KMS-11 (cell line): Measurements from ENCODE around the gene PGM3.

Source experiments
- H2AFZ ChIP-seq: fragments of 200-600 bp; sonication (generic); 2 replicates; pipeline ENCODE4 v1.6.1; 2016; ENCODE audit warnings: antibody characterized with exemption, mixed run types, low read depth
- H3K27ac ChIP-seq: fragments of 200-600 bp; sonication (generic); 2 replicates; pipeline ENCODE4 v1.6.1; 2016; ENCODE audit warnings: mild to moderate bottlenecking, mixed run types
- H3K27me3 ChIP-seq: fragments of 200-600 bp; sonication (generic); 2 replicates; pipeline ENCODE4 v1.6.1; 2017; ENCODE audit warnings: mild to moderate bottlenecking, low read depth, mixed run types, moderate library complexity; ENCODE audit not compliant: insufficient read depth
- H3K36me3 ChIP-seq: fragments of 200-600 bp; sonication (generic); 2 replicates; pipeline ENCODE4 v1.6.1; 2017; ENCODE audit warnings: mild to moderate bottlenecking, mixed run types; ENCODE audit not compliant: insufficient read depth
- H3K4me1 ChIP-seq: fragments of 200-600 bp; sonication (generic); 2 replicates; pipeline ENCODE4 v1.6.1; 2016; ENCODE audit warnings: mild to moderate bottlenecking, low read depth, mixed run types; ENCODE audit not compliant: poor library complexity, severe bottlenecking
- H3K4me2 ChIP-seq: fragments of 200-600 bp; sonication (generic); 2 replicates; pipeline ENCODE4 v1.7.0; 2016; ENCODE audit warnings: mild to moderate bottlenecking, mixed run types
- H3K4me3 ChIP-seq: fragments of 200-600 bp; sonication (generic); IDR thresholded peaks from 2 replicates; pipeline ENCODE4 v1.6.1; 2017; ENCODE audit warnings: low read depth, low read length, mixed read lengths; ENCODE audit not compliant: insufficient read depth
- H3K79me2 ChIP-seq: fragments of 200-600 bp; sonication (generic); 2 replicates; pipeline ENCODE4 v1.6.1; 2016; ENCODE audit warnings: low read depth, mixed run types; ENCODE audit not compliant: insufficient read depth
- H3K9ac ChIP-seq: fragments of 200-600 bp; sonication (generic); 2 replicates; pipeline ENCODE4 v1.6.1; 2016; ENCODE audit warnings: mild to moderate bottlenecking, mixed run types
- H4K20me1 ChIP-seq: fragments of 200-600 bp; sonication (generic); 2 replicates; pipeline ENCODE4 v1.6.1; 2016; ENCODE audit warnings: mild to moderate bottlenecking, mixed run types; ENCODE audit not compliant: insufficient read depth
- TF ChIP-seq, protein P1 (sequence below): fragments of 200-600 bp; sonication (generic); conservative IDR thresholded peaks from 2 replicates; pipeline ENCODE4 v1.6.1; 2017; ENCODE audit warnings: low read depth, mild to moderate bottlenecking, antibody characterized with exemption, low read length, moderate library complexity, mixed read lengths

PGM3 gene

DNA sequence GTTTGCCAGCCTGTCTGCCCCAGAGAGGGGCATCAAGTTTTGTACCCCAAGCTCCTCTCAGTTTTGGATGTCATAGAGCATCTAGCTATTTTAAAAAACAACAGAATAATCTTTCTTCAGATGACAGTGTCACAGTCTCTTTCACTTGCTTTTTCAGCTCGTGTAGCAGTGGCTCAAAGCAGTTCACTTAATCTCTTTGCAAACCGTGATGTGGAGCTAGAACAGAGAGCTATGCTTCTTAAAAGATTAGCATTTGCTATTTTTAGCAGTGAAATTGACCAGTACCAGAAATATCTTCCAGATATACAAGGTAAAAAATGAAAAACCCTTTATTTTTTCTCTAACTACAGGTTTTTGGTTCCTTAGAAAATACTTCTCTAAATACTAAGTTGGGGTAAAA is 37.3 kb downstream of the PGM3 start:
- H3K27me3 ChIP-seq: no peaks in the 10 kb centered on the region
- no peak overlapping the region for H3K4me2 ChIP-seq
- no peak overlapping the region for H2AFZ ChIP-seq
- no peak overlapping the region for H3K9ac ChIP-seq
- H3K79me2 ChIP-seq: no peaks in the 10 kb centered on the region
- TF ChIP-seq, protein P1, sequence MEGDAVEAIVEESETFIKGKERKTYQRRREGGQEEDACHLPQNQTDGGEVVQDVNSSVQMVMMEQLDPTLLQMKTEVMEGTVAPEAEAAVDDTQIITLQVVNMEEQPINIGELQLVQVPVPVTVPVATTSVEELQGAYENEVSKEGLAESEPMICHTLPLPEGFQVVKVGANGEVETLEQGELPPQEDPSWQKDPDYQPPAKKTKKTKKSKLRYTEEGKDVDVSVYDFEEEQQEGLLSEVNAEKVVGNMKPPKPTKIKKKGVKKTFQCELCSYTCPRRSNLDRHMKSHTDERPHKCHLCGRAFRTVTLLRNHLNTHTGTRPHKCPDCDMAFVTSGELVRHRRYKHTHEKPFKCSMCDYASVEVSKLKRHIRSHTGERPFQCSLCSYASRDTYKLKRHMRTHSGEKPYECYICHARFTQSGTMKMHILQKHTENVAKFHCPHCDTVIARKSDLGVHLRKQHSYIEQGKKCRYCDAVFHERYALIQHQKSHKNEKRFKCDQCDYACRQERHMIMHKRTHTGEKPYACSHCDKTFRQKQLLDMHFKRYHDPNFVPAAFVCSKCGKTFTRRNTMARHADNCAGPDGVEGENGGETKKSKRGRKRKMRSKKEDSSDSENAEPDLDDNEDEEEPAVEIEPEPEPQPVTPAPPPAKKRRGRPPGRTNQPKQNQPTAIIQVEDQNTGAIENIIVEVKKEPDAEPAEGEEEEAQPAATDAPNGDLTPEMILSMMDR: no peak
- peaks cover 8% of the 10 kb centered on the region for H3K4me1 ChIP-seq
- H3K27ac ChIP-seq: no peak overlapping the region
- no peaks in the 10 kb centered on the region for H4K20me1 ChIP-seq
- no peaks in the 10 kb centered on the region for H3K36me3 ChIP-seq
- no peak overlapping the region for H3K4me3 ChIP-seq

DNA sequence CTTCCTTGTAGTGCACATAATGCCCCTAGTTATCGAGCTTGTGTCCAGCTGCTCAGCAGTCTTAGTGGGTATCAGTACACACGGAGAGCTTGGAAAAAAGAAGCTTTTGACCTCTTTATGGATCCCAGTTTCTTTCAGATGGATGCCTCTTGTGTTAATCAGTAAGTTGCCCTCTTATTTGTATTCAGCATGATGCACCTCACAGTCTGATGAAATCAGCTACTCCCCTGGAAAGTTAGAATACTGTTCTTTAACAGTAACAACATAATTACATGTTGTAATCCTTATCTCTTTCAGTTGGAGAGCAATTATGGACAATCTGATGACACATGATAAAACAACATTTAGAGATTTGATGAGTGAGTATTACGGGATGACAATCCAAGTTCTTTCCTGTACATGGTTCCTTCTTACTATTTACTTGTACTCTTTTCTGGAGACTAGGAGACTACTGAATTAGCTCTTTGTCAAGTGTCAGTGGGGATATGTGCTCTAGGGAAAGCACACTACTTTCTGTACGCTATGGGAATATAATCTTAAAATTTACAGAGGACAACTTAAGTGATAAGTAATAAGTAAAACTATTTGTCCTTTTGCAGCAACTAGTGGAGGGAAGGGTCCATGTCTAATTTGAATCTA is 39.1 kb downstream of the PGM3 start:
- H3K79me2 ChIP-seq: no peaks in the 10 kb centered on the region
- no peak overlapping the region for H2AFZ ChIP-seq
- no peak overlapping the region for H3K4me3 ChIP-seq
- no peaks in the 10 kb centered on the region for H3K36me3 ChIP-seq
- H3K27ac ChIP-seq: no peak overlapping the region
- TF ChIP-seq, protein P1: no peak
- H4K20me1 ChIP-seq: no peaks in the 10 kb centered on the region
- peaks cover 8% of the 10 kb centered on the region for H3K4me1 ChIP-seq
- no peak overlapping the region for H3K4me2 ChIP-seq
- no peaks in the 10 kb centered on the region for H3K27me3 ChIP-seq
- no peak overlapping the region for H3K9ac ChIP-seq

DNA sequence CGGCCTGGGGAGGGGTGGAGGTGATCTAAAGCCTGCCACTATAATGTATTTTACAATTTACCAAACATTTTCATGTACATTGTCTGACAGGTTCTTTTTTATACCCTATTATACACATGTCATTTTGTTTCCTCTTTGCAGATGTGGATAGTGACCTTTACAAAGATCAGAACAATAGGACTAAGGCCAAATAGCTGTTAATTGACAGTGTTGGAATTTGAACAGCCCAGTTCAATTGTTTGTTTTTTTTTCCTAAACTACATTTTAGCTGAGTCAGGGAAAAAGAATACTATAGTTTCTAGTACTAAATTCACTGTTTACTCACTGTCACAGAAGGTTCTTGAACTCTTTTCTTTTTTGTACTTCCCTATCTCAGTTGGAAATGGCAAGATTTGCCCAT is 40.2 kb downstream of the PGM3 start:
- Histone ChIP-seq H3K36me3 (no peaks in the 10 kb centered on the region), H3K4me1 (peaks cover 8% of the 10 kb centered on the region), H3K4me3 (no peak overlapping the region), H3K9ac (no peak overlapping the region), H3K79me2 (no peaks in the 10 kb centered on the region), H3K27ac (no peak overlapping the region), H4K20me1 (no peaks in the 10 kb centered on the region), H2AFZ (no peak overlapping the region), H3K4me2 (no peak overlapping the region), H3K27me3 (no peaks in the 10 kb centered on the region)
- TF ChIP-seq, protein P1: no peak

DNA sequence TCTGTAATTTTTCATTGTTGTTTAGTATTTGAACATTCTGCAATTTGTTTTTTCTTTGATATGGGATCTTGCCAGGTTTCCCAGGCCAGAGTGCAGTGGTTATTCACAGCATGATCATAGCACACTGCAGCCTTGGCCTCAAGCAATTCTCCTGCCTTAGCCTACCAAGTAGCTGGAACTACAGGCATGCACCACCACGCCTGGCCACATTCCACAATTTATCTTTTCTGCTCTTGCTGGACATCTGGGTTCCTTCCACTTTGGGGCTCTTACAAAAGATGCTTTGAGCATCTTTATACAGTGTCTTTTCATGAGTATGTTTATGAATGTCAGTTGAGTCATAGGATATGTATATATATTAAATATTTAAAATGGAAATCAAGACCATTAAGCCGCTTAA is 42.0 kb downstream of the PGM3 start:
- Histone ChIP-seq H4K20me1 (no peaks in the 10 kb centered on the region), H3K4me2 (no peak overlapping the region), H3K9ac (no peak overlapping the region), H3K27me3 (no peaks in the 10 kb centered on the region), H3K79me2 (no peaks in the 10 kb centered on the region), H3K27ac (no peak overlapping the region), H3K4me3 (no peak overlapping the region), H3K36me3 (no peaks in the 10 kb centered on the region), H3K4me1 (peaks cover 8% of the 10 kb centered on the region), H2AFZ (no peak overlapping the region)
- TF ChIP-seq, protein P1: no peak
